Esophagus muscularis mucosa (tissue), 4 donors: Measurements from ENCODE around the gene SLC17A7.

Experiments used
- EP300 ChIP-seq: sonication (generic); formaldehyde crosslinking; IDR thresholded peaks from one replicate; pipeline ENCODE4 v1.6.1; 2017; ENCODE audit warnings: antibody characterized with exemption
- POLR2A ChIP-seq: fragments of 450-650 bp; IDR thresholded peaks from one replicate; pipeline ENCODE4 v1.6.1; 2017; ENCODE audit warnings: antibody characterized with exemption, moderate library complexity, mild to moderate bottlenecking, low read depth
- POLR2AphosphoS5 ChIP-seq, 2 donors: sonication (generic); formaldehyde crosslinking; IDR thresholded peaks; one replicate each; pipeline ENCODE4 v1.6.1; 2017; ENCODE audit warnings: antibody characterized with exemption in 2 of 2
- TF ChIP-seq, protein P1 (sequence below), 3 experiments: fragments of 200-600 bp in 2 of 3; fragments of 450-650 bp in 1 of 3; sonication (generic) in 2 of 3; IDR thresholded peaks; one replicate each; pipeline ENCODE4 v1.5.1; 2017 to 2019; ENCODE audit warnings: antibody characterized with exemption in 3 of 3, mild to moderate bottlenecking in 2 of 3, moderate library complexity in 1 of 3

GRCh38 chr19:49420227-49420626, 21.1 kb downstream of the SLC17A7 start:
- TF ChIP-seq, protein P1, sequence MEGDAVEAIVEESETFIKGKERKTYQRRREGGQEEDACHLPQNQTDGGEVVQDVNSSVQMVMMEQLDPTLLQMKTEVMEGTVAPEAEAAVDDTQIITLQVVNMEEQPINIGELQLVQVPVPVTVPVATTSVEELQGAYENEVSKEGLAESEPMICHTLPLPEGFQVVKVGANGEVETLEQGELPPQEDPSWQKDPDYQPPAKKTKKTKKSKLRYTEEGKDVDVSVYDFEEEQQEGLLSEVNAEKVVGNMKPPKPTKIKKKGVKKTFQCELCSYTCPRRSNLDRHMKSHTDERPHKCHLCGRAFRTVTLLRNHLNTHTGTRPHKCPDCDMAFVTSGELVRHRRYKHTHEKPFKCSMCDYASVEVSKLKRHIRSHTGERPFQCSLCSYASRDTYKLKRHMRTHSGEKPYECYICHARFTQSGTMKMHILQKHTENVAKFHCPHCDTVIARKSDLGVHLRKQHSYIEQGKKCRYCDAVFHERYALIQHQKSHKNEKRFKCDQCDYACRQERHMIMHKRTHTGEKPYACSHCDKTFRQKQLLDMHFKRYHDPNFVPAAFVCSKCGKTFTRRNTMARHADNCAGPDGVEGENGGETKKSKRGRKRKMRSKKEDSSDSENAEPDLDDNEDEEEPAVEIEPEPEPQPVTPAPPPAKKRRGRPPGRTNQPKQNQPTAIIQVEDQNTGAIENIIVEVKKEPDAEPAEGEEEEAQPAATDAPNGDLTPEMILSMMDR (IDR thresholded peaks at IDR 0.05) = no peak
- TF ChIP-seq POLR2A (no peak), POLR2AphosphoS5 (IDR thresholded peaks at IDR 0.05) (no peak), EP300 (no peak)
